Medulla oblongata (tissue), 1 donor: ENCODE measurements around the gene FEV.

Experiments used
- DNase-seq: peaks from one replicate; pipeline ENCODE4 v3.0.0-alpha.2; 2015; ENCODE audit errors: extremely low spot score

The FEV gene

GRCh38 chr2:219017201-219017931, 32.4 kb upstream of the FEV start:
- peak; percentile 85 for DNase-seq

GRCh38 chr2:219016721-219017120, 31.7 kb upstream of the FEV start:
- no peak for DNase-seq

- DNase-seq: no peak
Measured at GRCh38 chr2:219010873-219011272, 25.9 kb upstream of the FEV start.

- DNase-seq: no peak
Measured at GRCh38 chr2:219010162-219010756, 25.3 kb upstream of the FEV start.

GRCh38 chr2:219009294-219009693, 24.3 kb upstream of the FEV start:
- no peak for DNase-seq

- DNase-seq: no peak
Measured at GRCh38 chr2:219003979-219004378, 19.0 kb upstream of the FEV start.

- DNase-seq: no peak
Measured at GRCh38 chr2:219003267-219003634, 18.3 kb upstream of the FEV start.

- DNase-seq: no peak
Measured at GRCh38 chr2:219002395-219003266, 17.6 kb upstream of the FEV start.

- DNase-seq: no peak
Measured at GRCh38 chr2:219001577-219002394, 16.8 kb upstream of the FEV start.

- DNase-seq: no peak
Measured at GRCh38 chr2:219001100-219001576, 16.2 kb upstream of the FEV start.

GRCh38 chr2:219000569-219000960, 15.6 kb upstream of the FEV start:
- no peak for DNase-seq

GRCh38 chr2:218999881-219000568, 15.0 kb upstream of the FEV start:
- no peak for DNase-seq

GRCh38 chr2:218999021-218999880, 14.3 kb upstream of the FEV start:
- DNase-seq: no peak

- DNase-seq: no peak
Measured at GRCh38 chr2:218998414-218999002, 13.5 kb upstream of the FEV start.

GRCh38 chr2:218997731-218998130, 12.7 kb upstream of the FEV start:
- DNase-seq: no peak

- no peak for DNase-seq
Measured at GRCh38 chr2:218996937-218997336, 12.0 kb upstream of the FEV start.

- peak; percentile 86 for DNase-seq
Measured at GRCh38 chr2:218995972-218996711, 11.2 kb upstream of the FEV start.

GRCh38 chr2:218995561-218995960, 10.6 kb upstream of the FEV start:
- no peak for DNase-seq
